ENCODE measurements around the gene DISC1. TPM values are rescaled to one million over a fixed set of nuclear protein-coding genes. Genes with fewer than 3 reads are reported as not detected.
"Not testable (repeated sequence)": the region's sequence is repeated elsewhere in the genome, so short reads cannot be mapped to it uniquely, and the experiment has no call there.

DISC1 gene
- total RNA-seq, 1 donor from 2014 or later: 4.3 TPM

GRCh38 chr1:231603598-231604275, 22.9 kb upstream of the DISC1 start:
- intact Hi-C loops (cut with micrococcal nuclease): loop anchor here (5.0 kb wide), 1 partner anchor 251 kb away; no protein-coding TSS in a partner anchor
- ATAC-seq (peak; percentile 53), DNase-seq (no peak)

GRCh38 chr1:231604276-231604621, 22.3 kb upstream of the DISC1 start:
- intact Hi-C loops (cut with micrococcal nuclease): loop anchor here (5.0 kb wide), 1 partner anchor 252 kb away; no protein-coding TSS in a partner anchor
- ATAC-seq (no peak), DNase-seq (no peak)

GRCh38 chr1:231605149-231606100, 21.2 kb upstream of the DISC1 start:
- intact Hi-C loops (cut with micrococcal nuclease): no loop called here
- ATAC-seq (peak; percentile 31), DNase-seq (no peak)

- no peak for ATAC-seq
- intact Hi-C loops (cut with micrococcal nuclease): no loop called here
- DNase-seq: no peak
These were observed 19.9 kb upstream of the DISC1 start for GRCh38 chr1:231606712-231607111.

GRCh38 chr1:231610388-231610787, 16.2 kb upstream of the DISC1 start:
- no peak for DNase-seq
- peak; percentile 58 for ATAC-seq
- intact Hi-C loops (cut with micrococcal nuclease): no loop called here

- intact Hi-C loops (cut with micrococcal nuclease): no loop called here
- no peak for ATAC-seq
- DNase-seq: no peak
These were observed 15.5 kb upstream of the DISC1 start for GRCh38 chr1:231611111-231611510.

- intact Hi-C loops (cut with micrococcal nuclease): no loop called here
- ATAC-seq: no peak
These were observed 14.7 kb upstream of the DISC1 start for GRCh38 chr1:231611851-231612250.

GRCh38 chr1:231612393-231613089, 14.0 kb upstream of the DISC1 start:
- ATAC-seq (peak; percentile 70), DNase-seq (no peak)
- intact Hi-C loops (cut with micrococcal nuclease): no loop called here

More at GRCh38 chr1:231611851-231612250, 14.7 kb upstream of the DISC1 start:
- no peak for DNase-seq

- intact Hi-C loops (cut with micrococcal nuclease): no loop called here
- ATAC-seq: no peak
- no peak for DNase-seq
These were observed 12.9 kb upstream of the DISC1 start for GRCh38 chr1:231613419-231614349.

- DNase-seq (no peak), ATAC-seq (no peak)
- intact Hi-C loops (cut with micrococcal nuclease): no loop called here
These were observed 9.9 kb upstream of the DISC1 start for GRCh38 chr1:231616667-231617066.

- DNase-seq (no peak), ATAC-seq (no peak)
- intact Hi-C loops (cut with micrococcal nuclease): no loop called here
These were observed 7.9 kb upstream of the DISC1 start for GRCh38 chr1:231618609-231619256.

GRCh38 chr1:231619257-231619634, 7.3 kb upstream of the DISC1 start:
- intact Hi-C loops (cut with micrococcal nuclease): no loop called here
- DNase-seq (no peak), ATAC-seq (no peak)

GRCh38 chr1:231625042-231625441, 1.5 kb upstream of the DISC1 start:
- ATAC-seq; DNase-seq; intact Hi-C loops (cut with micrococcal nuclease): not testable (repeated sequence)

- intact Hi-C loops (cut with micrococcal nuclease): no loop called here
These were observed 535 bp upstream of the DISC1 start for GRCh38 chr1:231625975-231626534.

GRCh38 chr1:231626951-231627614, 493 bp downstream of the DISC1 start:
- peak; percentile 91 for ATAC-seq
- intact Hi-C loops (cut with micrococcal nuclease): no loop called here
- DNase-seq: peak; percentile 81

More at GRCh38 chr1:231625975-231626534, 535 bp upstream of the DISC1 start:
- DNase-seq (no peak), ATAC-seq (no peak)

- ATAC-seq (no peak), DNase-seq (no peak)
- intact Hi-C loops (cut with micrococcal nuclease): no loop called here
These were observed 1.8 kb downstream of the DISC1 start for GRCh38 chr1:231628207-231628876.

- intact Hi-C loops (cut with micrococcal nuclease): no loop called here
These were observed 2.5 kb downstream of the DISC1 start for GRCh38 chr1:231629132-231629531.

More at GRCh38 chr1:231629132-231629531, 2.5 kb downstream of the DISC1 start:
- ATAC-seq: peak; percentile 11
- no peak for DNase-seq

Data from left ventricle myocardium superior (tissue), 1 donor.